Cortex of kidney (tissue), 1 donor: Measurements from ENCODE around the gene AP3S2.
"Not testable (repeated sequence)": the region's sequence is repeated elsewhere in the genome, so short reads cannot be mapped to it uniquely, and the experiment has no call there.

ENCODE experiments used
- DNase-seq: peaks from one replicate; lab custom pipeline; 2025; lab: John Stamatoyannopoulos, UW

The AP3S2 gene

GRCh38 chr15:89903015-89903857, 9.4 kb upstream of the AP3S2 start:
- no peak for DNase-seq

GRCh38 chr15:89900849-89901248, 7.1 kb upstream of the AP3S2 start:
- no peak for DNase-seq

DNA sequence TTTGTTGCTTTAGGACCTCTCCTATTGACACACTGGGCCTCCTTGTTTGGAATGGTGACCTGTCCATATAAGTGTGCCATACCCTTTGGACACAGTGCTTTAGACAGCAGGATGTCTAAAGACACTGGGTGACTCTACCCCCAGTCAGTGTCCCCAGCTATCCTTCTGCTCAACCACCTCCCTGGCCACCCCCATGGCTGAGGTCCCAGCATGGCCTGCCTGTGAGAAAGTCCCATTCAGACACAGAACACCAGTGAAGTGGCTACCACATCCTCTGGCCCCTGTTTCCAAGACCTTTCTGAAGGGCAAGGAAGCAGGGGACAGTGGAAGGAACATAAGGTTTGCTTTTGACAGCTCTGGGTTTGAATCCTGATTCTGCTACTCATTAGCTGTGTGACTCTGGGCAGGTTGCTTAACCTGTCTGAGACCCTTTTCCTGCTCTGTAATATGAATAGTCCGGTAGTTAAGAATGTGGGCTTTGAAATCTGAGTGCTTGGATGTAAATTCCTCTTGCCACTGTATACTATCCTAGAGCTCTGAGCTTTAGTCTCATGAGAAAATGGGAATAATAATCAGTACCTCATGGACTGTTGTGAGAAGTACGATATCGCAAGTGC, 6.3 kb upstream of the AP3S2 start:
- DNase-seq: no peak

DNA sequence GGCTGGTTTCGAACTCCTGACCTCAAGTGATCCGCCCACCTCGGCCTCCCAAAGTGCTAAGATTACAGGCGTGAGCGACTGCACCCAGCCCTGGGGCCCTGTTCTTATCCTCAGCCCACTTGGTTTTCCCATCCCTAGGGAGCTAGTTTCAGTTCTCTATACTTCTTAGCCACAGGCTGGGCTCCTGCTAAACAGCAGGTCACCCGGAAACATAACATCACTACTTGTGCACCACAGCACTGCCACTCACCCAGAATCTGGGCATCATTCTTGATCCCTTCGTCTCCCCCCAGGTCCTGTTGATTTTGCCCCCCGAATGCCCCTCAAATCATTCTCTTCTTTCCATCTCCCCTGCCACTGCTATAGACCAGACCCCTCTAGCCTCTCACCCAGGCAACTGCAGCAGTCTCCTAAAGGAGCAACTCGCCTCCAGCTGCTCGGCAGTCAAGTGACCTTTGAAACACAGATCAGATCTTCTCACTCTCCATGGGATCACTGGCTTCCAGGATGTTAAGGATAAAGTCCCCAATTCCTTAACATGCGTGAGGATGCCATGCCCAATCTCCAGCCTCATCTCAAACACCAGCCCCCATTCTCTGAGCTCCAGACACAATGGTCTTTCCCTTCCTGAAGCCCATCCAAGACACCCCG, 5.6 kb upstream of the AP3S2 start:
- no peak for DNase-seq

DNA sequence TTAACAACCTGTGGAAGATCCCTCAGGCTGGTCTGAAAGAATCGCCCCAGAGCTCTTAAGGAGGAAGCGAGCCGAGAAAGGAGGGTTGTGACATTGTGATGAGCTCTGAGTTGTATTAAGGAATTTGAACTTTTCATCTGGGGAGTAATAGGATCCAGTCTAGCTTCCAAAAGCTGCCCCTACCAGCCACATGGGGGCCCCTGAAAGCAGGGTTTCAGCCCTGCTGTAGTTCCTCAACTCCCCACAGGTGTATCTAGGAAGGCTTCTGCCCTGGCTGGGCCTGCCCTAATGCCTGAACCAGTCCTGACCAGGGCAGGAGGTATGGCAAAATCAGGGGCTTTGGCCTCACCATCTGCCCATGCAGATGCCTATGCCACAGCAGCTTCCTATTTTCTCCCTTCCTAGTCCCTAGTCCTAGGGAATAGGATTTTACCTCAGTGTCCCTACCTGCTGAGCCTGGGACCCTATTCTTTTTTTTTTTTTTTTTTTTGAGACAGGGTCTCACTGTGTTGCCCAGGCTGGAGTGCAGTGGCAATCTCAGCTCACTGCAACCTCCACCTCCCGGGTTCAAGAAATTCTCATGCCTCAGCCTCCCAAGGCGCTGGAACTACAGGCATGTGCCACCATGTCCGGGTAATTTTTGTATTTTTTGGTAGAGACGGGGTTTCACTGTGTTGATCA, 5.0 kb upstream of the AP3S2 start:
- DNase-seq: no peak

DNA sequence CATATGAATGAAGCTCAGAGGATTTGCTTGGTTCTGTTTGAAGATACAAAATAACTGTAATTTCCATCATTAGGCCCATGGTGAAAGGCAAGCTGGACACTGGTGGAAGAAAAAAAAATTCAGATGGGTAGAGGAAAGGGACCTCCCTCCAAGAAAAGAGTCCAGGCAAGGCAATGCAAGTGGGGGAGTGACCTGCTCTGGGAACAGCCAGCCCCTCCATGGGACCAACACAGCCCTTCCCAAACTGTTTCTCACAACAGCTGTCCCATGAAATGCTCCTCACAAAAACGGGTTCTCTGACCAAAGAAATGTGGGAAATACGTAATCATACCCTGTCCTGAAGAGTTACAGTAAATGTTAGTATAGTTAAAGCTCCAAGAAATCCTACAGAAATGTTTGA, 4.4 kb upstream of the AP3S2 start:
- DNase-seq: no peak

- no peak for DNase-seq
Observed at GRCh38 chr15:89893027-89893426, 767 bp downstream of the AP3S2 start.

GRCh38 chr15:89888214-89888804, 5.5 kb downstream of the AP3S2 start:
- no peak for DNase-seq

GRCh38 chr15:89885611-89886010, 8.2 kb downstream of the AP3S2 start:
- no peak for DNase-seq

DNA sequence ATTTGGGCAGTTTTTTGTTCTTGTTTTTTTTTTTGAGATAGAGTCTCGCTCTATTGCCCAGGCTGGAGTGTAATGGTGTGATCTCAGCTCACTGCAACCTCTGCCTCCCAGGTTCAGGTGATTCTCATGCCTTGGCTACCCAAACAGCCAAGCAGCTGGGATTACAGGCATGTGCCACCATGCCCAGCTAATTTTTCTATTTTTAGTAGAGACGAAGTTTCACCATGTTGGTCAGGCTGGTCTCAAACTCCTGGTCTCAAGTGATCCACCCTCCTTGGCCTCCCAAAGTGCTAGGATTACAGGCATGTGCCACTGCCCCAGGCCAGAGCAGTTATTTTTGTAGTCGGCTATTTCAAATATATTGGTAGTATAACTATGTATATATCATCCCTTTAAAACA, 8.6 kb downstream of the AP3S2 start:
- not testable (repeated sequence) for DNase-seq

- DNase-seq: no peak
Observed at GRCh38 chr15:89883518-89883917, 10.3 kb downstream of the AP3S2 start.

DNA sequence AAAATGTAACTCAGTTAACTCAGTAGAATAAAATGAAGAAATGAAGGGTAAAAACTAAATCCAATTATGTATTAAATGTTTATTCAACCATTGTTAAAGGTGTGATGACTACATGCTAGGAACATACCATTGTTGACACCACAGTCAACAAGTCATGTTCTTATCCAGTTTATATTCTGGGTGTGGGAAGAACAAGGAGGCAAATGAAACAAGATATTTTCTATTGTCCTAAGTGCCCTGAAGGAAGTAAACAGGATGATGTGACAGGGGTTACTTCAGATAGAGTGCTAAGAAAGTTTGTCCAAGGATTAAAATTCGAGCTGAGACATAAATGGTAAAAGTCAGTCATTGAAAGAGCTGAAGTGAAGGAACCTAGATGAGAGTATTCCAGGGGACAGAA, 13.1 kb downstream of the AP3S2 start:
- no peak for DNase-seq

GRCh38 chr15:89878323-89878722, 15.5 kb downstream of the AP3S2 start:
- no peak for DNase-seq

DNA sequence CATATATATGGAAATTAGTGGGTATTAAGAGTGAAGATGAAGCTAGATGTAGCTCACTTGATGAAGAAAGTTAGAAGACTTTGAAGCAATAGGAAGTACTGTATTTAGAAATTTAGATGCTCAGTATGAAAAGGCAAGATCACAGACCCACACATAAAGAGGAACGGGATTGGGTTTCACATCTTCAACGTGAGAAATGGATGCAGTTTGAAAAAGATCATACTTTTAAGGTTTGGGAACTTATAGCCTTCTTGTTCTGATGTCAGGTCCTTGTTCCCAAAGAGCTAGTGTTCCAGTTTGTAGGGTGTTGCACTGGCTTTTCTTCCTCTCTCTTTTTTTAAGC, 16.7 kb downstream of the AP3S2 start:
- no peak for DNase-seq

DNA sequence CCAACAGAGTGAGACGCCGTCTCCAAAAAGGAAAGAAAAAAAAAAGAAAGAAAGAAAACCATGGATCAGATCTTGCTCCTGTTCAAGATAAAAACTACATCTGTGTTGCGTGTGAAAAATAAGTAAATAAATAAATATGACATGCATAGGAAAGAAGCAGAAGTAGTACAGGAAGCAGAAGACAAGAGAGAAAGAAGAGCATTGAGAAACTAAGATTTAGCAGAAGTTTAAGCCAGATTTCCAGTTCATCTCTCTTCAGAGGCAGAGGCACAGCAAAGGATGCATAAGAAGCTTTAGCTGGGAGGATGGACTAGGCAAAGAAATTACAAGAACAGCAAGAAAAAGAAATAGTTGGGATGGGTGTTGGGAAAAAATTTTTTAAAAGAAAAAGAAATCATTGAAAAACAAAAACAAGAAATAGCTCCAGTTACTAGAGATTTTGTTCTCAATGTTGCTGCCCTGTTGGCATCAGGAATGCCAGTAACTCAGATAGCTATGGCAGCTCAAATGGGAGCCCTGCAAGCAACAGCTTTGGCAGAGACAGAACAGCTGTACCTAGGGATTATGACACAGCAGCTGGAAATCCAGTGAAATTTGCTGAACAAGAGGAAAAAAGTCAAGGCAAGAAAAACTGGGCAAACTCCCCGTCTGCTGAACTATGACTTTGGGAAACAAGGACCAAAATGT, 17.3 kb downstream of the AP3S2 start:
- no peak for DNase-seq

DNA sequence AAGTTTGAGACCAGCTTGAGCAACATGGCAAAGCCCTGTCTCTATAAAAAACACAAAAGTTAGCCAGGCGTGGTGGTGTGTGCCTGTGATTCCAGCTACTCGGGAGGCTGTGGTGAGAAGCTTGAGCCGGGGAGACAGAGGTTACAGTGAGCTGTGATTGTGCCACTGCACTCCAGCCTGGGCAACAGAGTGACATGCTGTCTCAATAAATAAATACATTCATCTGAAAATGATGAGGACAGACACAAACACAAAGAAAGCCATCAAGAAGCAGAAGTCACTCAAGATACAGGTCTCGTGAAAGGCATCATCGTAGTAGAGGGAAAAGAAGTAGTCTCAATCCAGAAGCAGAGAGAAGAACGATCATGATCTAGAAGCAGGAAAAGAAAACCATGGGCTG, 18.1 kb downstream of the AP3S2 start:
- no peak for DNase-seq

GRCh38 chr15:89874926-89875564, 18.7 kb downstream of the AP3S2 start:
- DNase-seq: no peak

- no peak for DNase-seq
Observed at GRCh38 chr15:89870688-89871288, 23.0 kb downstream of the AP3S2 start.

- no peak for DNase-seq
Observed at GRCh38 chr15:89870006-89870405, 23.8 kb downstream of the AP3S2 start.

- DNase-seq: not testable (repeated sequence)
Observed at GRCh38 chr15:89869490-89869889, 24.3 kb downstream of the AP3S2 start.
